ENCODE measurements around the gene BMPER. TPM values are rescaled to one million over a fixed set of nuclear protein-coding genes. Genes with fewer than 3 reads are reported as not detected.

The BMPER gene
- total and polyA plus RNA-seq, 2 of the 8 experiments (the other 6 are each of a cell fraction or from before 2014, with no cell fraction given) = 0.33 to 0.69 TPM

DNA sequence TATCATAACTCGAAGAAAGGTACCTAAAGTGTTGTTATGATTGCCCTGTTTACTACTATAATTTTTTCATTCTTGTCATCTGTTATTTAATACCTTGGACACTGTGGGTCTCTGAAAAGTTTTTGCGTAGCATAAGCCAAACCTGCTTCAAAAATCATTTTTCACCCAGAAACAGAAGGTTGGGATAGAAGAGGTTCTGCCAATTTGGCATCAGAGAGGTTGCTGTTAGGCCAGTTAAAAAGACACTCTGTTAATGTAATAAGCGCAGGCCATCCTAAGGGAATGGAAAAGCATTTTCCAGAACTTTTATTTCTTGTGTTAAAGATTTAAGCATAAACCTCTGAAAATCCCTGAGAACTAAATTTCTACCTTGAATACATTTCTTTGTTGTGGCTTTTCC is 212.2 kb downstream of the BMPER start:
- no peaks in the 10 kb centered on the region for H3K36me3 ChIP-seq (ENCODE audit: control insufficient read depth in 2 of 4, insufficient read depth in 4 of 4, low read length in 3 of 4)
- CTCF ChIA-PET (ENCODE audit: partially characterized antibody) = interaction anchor here (0.6 to 2.0 kb wide), 6 partner anchors 17 to 505 kb away, joined by 3 to 6 read pairs (median 5); no protein-coding TSS in a partner anchor
- no peak overlapping the region for H3K4me3 ChIP-seq (ENCODE audit: extremely low read depth in 1 of 4, insufficient read depth in 2 of 4, low read depth in 3 of 4, low read length in 4 of 4)
- H3K79me1 ChIP-seq (ENCODE audit: low read depth, low read length) = no peaks in the 10 kb centered on the region
- H4K8ac ChIP-seq (ENCODE audit: extremely low read depth, insufficient read depth, low read length) = no peak overlapping the region
- no peak overlapping the region for H2AFZ ChIP-seq (ENCODE audit: low read length)
- H2BK120ac ChIP-seq (replicated peaks; ENCODE audit: low read depth, low read length) = no peak overlapping the region
- H2AK5ac ChIP-seq (ENCODE audit: low read depth, low read length) = no peak overlapping the region
- no peaks in the 10 kb centered on the region for H4K20me1 ChIP-seq (replicated peaks in 1 of 2; ENCODE audit: control insufficient read depth in 1 of 2, insufficient read depth in 2 of 2, low read length in 2 of 2)
- FAIRE-seq (no peak), DNase-seq (ENCODE audit: low read depth in 1 of 2, low spot score in 2 of 2) (no peak)
- H3K27me3 ChIP-seq (replicated peaks in 1 of 4; ENCODE audit: control insufficient read depth in 3 of 4, extremely low read depth in 1 of 4, insufficient read depth in 3 of 4, low read length in 3 of 4) = no peaks in the 10 kb centered on the region
- no peaks in the 10 kb centered on the region; a peak in 1 of 4 replicates for H3K9me3 ChIP-seq (ENCODE audit: insufficient read depth in 2 of 2, low read depth in 1 of 2, low read length in 1 of 2)
- H2BK15ac ChIP-seq (ENCODE audit: low read length) = no peak overlapping the region
- H3K23ac ChIP-seq (ENCODE audit: insufficient read length) = no peak overlapping the region
- H2BK20ac ChIP-seq (ENCODE audit: low read length) = no peak overlapping the region
- H3K79me2 ChIP-seq (ENCODE audit: control insufficient read depth in 1 of 2, insufficient read depth in 2 of 2, low read length in 2 of 2) = no peaks in the 10 kb centered on the region
- H4K5ac ChIP-seq (ENCODE audit: insufficient read length, low read depth, low read length) = no peak overlapping the region
- no peak overlapping the region for H3K18ac ChIP-seq (ENCODE audit: extremely low read depth, low read length)
- H3K4ac ChIP-seq (replicated peaks; ENCODE audit: insufficient read length, low read depth, low read length) = no peak overlapping the region
- H2BK12ac ChIP-seq (ENCODE audit: low read depth, low read length) = no peak overlapping the region
- no peaks in the 10 kb centered on the region; the same call in 1 of the 2 replicates for H3K23me2 ChIP-seq (ENCODE audit: low read depth, low read length)
- H3K4me2 ChIP-seq (ENCODE audit: insufficient read depth in 1 of 2, low read depth in 2 of 2, low read length in 2 of 2) = no peak overlapping the region
- 95% methylated on average over 3 of the region's 3 CpGs; no CpG with 5 or more reads in 1 of the 2 experiments for WGBS, 2 experiments (ENCODE audit: extremely low coverage in 1 of 2, insufficient coverage in 1 of 2, insufficient read length in 1 of 2, insufficient replicate concordance in 2 of 2, low coverage in 1 of 2, low lambda C conversion rate in 2 of 2, missing lambda C conversion rate in 1 of 2)
- H4K91ac ChIP-seq (replicated peaks; ENCODE audit: insufficient read length, low read length) = no peak overlapping the region
- POLR2A ChIA-PET (ENCODE audit: partially characterized antibody) = no interaction called here
- no peak overlapping the region for H3K56ac ChIP-seq (replicated peaks; ENCODE audit: insufficient read length, low read depth, low read length)
- H3K27ac ChIP-seq (ENCODE audit: low read depth, low read length) = no peak overlapping the region
- H2BK5ac ChIP-seq (ENCODE audit: low read depth, low read length) = no peak overlapping the region
- no peak overlapping the region for H3K9ac ChIP-seq (replicated peaks in 1 of 4; ENCODE audit: extremely low read depth in 1 of 4, low read depth in 3 of 4, low read length in 3 of 4)
- H3K4me1 ChIP-seq (replicated peaks in 1 of 4; ENCODE audit: control insufficient read depth in 3 of 4, insufficient read depth in 4 of 4, low read length in 3 of 4) = no peaks in the 10 kb centered on the region
- no peak overlapping the region for H3K14ac ChIP-seq (ENCODE audit: insufficient read length)
- no peak for TF ChIP-seq TAF7 (optimal IDR thresholded peaks at IDR 0.05; ENCODE audit: borderline replicate concordance, low read depth, low read length)
- TF ChIP-seq CBX8 (IDR thresholded peaks at IDR 0.05; ENCODE audit: borderline replicate concordance, low read depth, low read length) = no peak
- no peak for TF ChIP-seq GABPA (IDR thresholded peaks at IDR 0.05; ENCODE audit: borderline replicate concordance, insufficient read depth, low read length)
- TF ChIP-seq CEBPB (IDR thresholded peaks at IDR 0.05; ENCODE audit: low read depth, low read length) = no peak
- no peak for TF ChIP-seq HDAC6 (IDR thresholded peaks at IDR 0.05; ENCODE audit: low read depth, low read length)
- TF ChIP-seq EP300 (IDR thresholded peaks at IDR 0.05; ENCODE audit: borderline replicate concordance in 1 of 2, low read depth in 2 of 2, low read length in 2 of 2) = no peak
- TF ChIP-seq RAD21 (IDR thresholded peaks at IDR 0.05 in 1 of 2, conservative IDR thresholded peaks at IDR 0.05 in 1 of 2; ENCODE audit: low read depth in 2 of 2, low read length in 2 of 2) = no peak
- TF ChIP-seq POLR2A (IDR thresholded peaks at IDR 0.05; ENCODE audit: control extremely low read depth in 1 of 2, low read depth in 2 of 2, low read length in 2 of 2) = no peak
- TF ChIP-seq TCF12 (IDR thresholded peaks at IDR 0.05; ENCODE audit: low read depth, low read length) = no peak
- TF ChIP-seq SP2 (IDR thresholded peaks at IDR 0.05; ENCODE audit: low read length) = no peak
- no peak for TF ChIP-seq GTF2F1 (IDR thresholded peaks at IDR 0.05; ENCODE audit: borderline replicate concordance, low read depth, low read length)
- TF ChIP-seq JUND (IDR thresholded peaks at IDR 0.05; ENCODE audit: low read length) = no peak
- no peak for TF ChIP-seq TBP (IDR thresholded peaks at IDR 0.05; ENCODE audit: low read depth, low read length)

Data from H1 (cell line).